Measurements from ENCODE around the gene CASP8AP2.
"Not testable (repeated sequence)": the region's sequence is repeated elsewhere in the genome, so short reads cannot be mapped to it uniquely, and the experiment has no call there.

CASP8AP2 gene

GRCh38 chr6:89799756-89800155 is 29.9 kb upstream of the CASP8AP2 start:
- TF ChIP-seq, protein P1, sequence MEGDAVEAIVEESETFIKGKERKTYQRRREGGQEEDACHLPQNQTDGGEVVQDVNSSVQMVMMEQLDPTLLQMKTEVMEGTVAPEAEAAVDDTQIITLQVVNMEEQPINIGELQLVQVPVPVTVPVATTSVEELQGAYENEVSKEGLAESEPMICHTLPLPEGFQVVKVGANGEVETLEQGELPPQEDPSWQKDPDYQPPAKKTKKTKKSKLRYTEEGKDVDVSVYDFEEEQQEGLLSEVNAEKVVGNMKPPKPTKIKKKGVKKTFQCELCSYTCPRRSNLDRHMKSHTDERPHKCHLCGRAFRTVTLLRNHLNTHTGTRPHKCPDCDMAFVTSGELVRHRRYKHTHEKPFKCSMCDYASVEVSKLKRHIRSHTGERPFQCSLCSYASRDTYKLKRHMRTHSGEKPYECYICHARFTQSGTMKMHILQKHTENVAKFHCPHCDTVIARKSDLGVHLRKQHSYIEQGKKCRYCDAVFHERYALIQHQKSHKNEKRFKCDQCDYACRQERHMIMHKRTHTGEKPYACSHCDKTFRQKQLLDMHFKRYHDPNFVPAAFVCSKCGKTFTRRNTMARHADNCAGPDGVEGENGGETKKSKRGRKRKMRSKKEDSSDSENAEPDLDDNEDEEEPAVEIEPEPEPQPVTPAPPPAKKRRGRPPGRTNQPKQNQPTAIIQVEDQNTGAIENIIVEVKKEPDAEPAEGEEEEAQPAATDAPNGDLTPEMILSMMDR (IDR thresholded peaks at IDR 0.05; ENCODE audit: low read length, missing control alignments) = no peak
- H3K4me3 ChIP-seq (replicated peaks; ENCODE audit: low read depth, low read length) = no peak overlapping the region
- no peak for DNase-seq (ENCODE audit: low read depth)

- TF ChIP-seq, protein P1 (IDR thresholded peaks at IDR 0.05; ENCODE audit: low read length, missing control alignments) = no peak
- no peak overlapping the region for H3K4me3 ChIP-seq (replicated peaks; ENCODE audit: low read depth, low read length)
- DNase-seq (ENCODE audit: low read depth) = no peak
Measured at GRCh38 chr6:89803271-89803670, 26.4 kb upstream of the CASP8AP2 start.

DNA sequence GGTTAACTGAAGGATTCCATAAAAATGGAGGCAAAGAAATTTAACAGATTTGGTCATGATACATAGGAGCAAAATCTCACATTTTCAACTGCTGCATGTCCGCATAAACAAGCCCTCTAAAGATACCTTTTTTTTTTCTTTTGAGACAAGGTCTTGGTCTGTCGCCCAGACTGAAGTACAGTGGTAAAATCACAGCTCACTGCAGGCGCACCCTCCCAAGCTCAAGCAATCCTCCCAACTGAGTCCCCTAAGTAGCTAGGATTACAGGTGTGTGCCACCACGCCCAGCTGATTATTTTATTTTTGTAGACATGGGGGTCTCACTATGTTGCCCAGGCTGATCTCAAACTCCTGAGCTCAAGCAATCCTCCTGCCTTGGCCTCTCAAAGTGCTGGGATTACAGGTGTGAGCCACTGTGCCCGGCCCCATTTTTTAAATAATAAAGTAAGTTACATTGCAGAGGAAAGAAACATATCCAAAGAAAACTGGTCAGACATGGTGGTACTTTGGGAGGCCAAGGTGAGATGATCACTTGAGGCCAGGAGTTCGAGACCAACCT is 23.8 kb upstream of the CASP8AP2 start:
- TF ChIP-seq, protein P1 (IDR thresholded peaks at IDR 0.05; ENCODE audit: low read length, missing control alignments) = no peak
- H3K4me3 ChIP-seq (replicated peaks; ENCODE audit: low read depth, low read length) = no peak overlapping the region
- DNase-seq (ENCODE audit: low read depth) = no peak

- H3K4me3 ChIP-seq (replicated peaks; ENCODE audit: low read depth, low read length) = no peak overlapping the region
- DNase-seq (ENCODE audit: low read depth) = no peak
- TF ChIP-seq, protein P1 (IDR thresholded peaks at IDR 0.05; ENCODE audit: low read length, missing control alignments) = no peak
Measured at GRCh38 chr6:89807581-89807980, 22.1 kb upstream of the CASP8AP2 start.

- not testable (repeated sequence) for H3K4me3 ChIP-seq (replicated peaks; ENCODE audit: low read depth, low read length); DNase-seq (ENCODE audit: low read depth)
Measured at GRCh38 chr6:89813422-89813821, 16.3 kb upstream of the CASP8AP2 start.

- no peak for DNase-seq (ENCODE audit: low read depth)
- H3K4me3 ChIP-seq (replicated peaks; ENCODE audit: low read depth, low read length) = no peak overlapping the region
- TF ChIP-seq, protein P1 (IDR thresholded peaks at IDR 0.05; ENCODE audit: low read length, missing control alignments) = no peak
Measured at GRCh38 chr6:89817481-89817880, 12.2 kb upstream of the CASP8AP2 start.

DNA sequence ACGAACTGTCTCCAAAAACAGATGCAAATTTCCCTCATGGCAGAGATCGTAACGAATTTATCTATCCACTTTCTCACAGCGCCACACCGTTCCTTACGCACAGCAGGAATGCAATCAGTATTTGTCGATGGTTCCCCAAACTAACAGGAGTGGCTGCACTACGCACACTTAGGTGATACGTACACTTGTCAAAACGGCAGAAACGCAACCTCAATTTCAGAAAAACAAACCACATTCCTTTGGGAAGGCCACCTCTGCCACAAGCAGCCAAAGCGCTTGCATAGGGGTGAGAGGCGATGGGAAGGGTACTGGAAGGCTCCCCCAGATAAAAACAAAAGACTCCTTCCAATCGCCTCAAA is 10.7 kb upstream of the CASP8AP2 start:
- peak; percentile 43 for DNase-seq (ENCODE audit: low read depth)

More for the DNA sequence above, 10.7 kb upstream of the CASP8AP2 start:
- H3K4me3 ChIP-seq (replicated peaks; ENCODE audit: low read depth, low read length) = peak overlapping the region; percentile 97
- TF ChIP-seq, protein P1 (IDR thresholded peaks at IDR 0.05; ENCODE audit: low read length, missing control alignments) = no peak
